Measurements from ENCODE around the gene BGLAP. TPM values are rescaled to one million over a fixed set of nuclear protein-coding genes. Genes with fewer than 3 reads are reported as not detected.

The BGLAP gene
- total RNA-seq, 1 donor from 2014 or later: not detected

GRCh38 chr1:156283521-156283920 lies 41.5 kb downstream of the BGLAP start:
- no peak for DNase-seq
- TF ChIP-seq CTCF (IDR thresholded peaks at IDR 0.05; ENCODE audit: partially characterized antibody, unreplicated experiment): no peak
- H3K27ac Mint-ChIP-seq (ENCODE audit: unreplicated experiment): peak overlapping the region; percentile 88
- H3K4me1 Mint-ChIP-seq (ENCODE audit: low read depth, unreplicated experiment): peaks cover 18% of the 10 kb centered on the region
- peaks cover 15% of the 10 kb centered on the region for H3K9me3 Mint-ChIP-seq (ENCODE audit: unreplicated experiment)
- no peaks in the 10 kb centered on the region for H3K36me3 Mint-ChIP-seq (ENCODE audit: unreplicated experiment)
- peaks cover 3% of the 10 kb centered on the region for H3K27me3 Mint-ChIP-seq (ENCODE audit: unreplicated experiment)
- peak overlapping the region; percentile 97 for H3K4me3 Mint-ChIP-seq (ENCODE audit: unreplicated experiment)

- Mint-ChIP-seq H3K36me3 (ENCODE audit: unreplicated experiment) (no peaks in the 10 kb centered on the region), H3K9me3 (ENCODE audit: unreplicated experiment) (peaks cover 15% of the 10 kb centered on the region), H3K4me3 (ENCODE audit: unreplicated experiment) (peak within 1 kb of the TSS; percentile 97), H3K27ac (ENCODE audit: unreplicated experiment) (peak within 1 kb of the TSS; percentile 88), H3K27me3 (ENCODE audit: unreplicated experiment) (peaks cover 3% of the 10 kb centered on the region), H3K4me1 (ENCODE audit: low read depth, unreplicated experiment) (peaks cover 18% of the 10 kb centered on the region)
- no peak for TF ChIP-seq CTCF (IDR thresholded peaks at IDR 0.05; ENCODE audit: partially characterized antibody, unreplicated experiment)
- no peak for DNase-seq
Observed at GRCh38 chr1:156284112-156284511, 42.1 kb downstream of the BGLAP start, which contains the start of gene TMEM79. TSS of gene TMEM79 (plus strand) at chr1:156284325. CDS start at chr1:156285227, 902 bp downstream.

- TF ChIP-seq CTCF (IDR thresholded peaks at IDR 0.05; ENCODE audit: partially characterized antibody, unreplicated experiment): no peak
- DNase-seq: no peak
- Mint-ChIP-seq H3K27ac (ENCODE audit: unreplicated experiment) (no peak overlapping the region), H3K9me3 (ENCODE audit: unreplicated experiment) (peaks cover 15% of the 10 kb centered on the region), H3K4me3 (ENCODE audit: unreplicated experiment) (no peak overlapping the region), H3K27me3 (ENCODE audit: unreplicated experiment) (peaks cover 3% of the 10 kb centered on the region), H3K36me3 (ENCODE audit: unreplicated experiment) (no peaks in the 10 kb centered on the region), H3K4me1 (ENCODE audit: low read depth, unreplicated experiment) (peaks cover 18% of the 10 kb centered on the region)
Observed at GRCh38 chr1:156284757-156285156, 42.8 kb downstream of the BGLAP start.

- H3K9me3 Mint-ChIP-seq (ENCODE audit: unreplicated experiment): peaks cover 15% of the 10 kb centered on the region
- no peak for DNase-seq
- H3K36me3 Mint-ChIP-seq (ENCODE audit: unreplicated experiment): no peaks in the 10 kb centered on the region
- peaks cover 3% of the 10 kb centered on the region for H3K27me3 Mint-ChIP-seq (ENCODE audit: unreplicated experiment)
- no peak for TF ChIP-seq CTCF (IDR thresholded peaks at IDR 0.05; ENCODE audit: partially characterized antibody, unreplicated experiment)
- H3K27ac Mint-ChIP-seq (ENCODE audit: unreplicated experiment): no peak overlapping the region
- H3K4me3 Mint-ChIP-seq (ENCODE audit: unreplicated experiment): no peak overlapping the region
- peaks cover 14% of the 10 kb centered on the region for H3K4me1 Mint-ChIP-seq (ENCODE audit: low read depth, unreplicated experiment)
Observed at GRCh38 chr1:156285437-156285836, 43.5 kb downstream of the BGLAP start.

- H3K4me3 Mint-ChIP-seq (ENCODE audit: unreplicated experiment): no peak overlapping the region
- H3K9me3 Mint-ChIP-seq (ENCODE audit: unreplicated experiment): peaks cover 15% of the 10 kb centered on the region
- H3K36me3 Mint-ChIP-seq (ENCODE audit: unreplicated experiment): no peaks in the 10 kb centered on the region
- peaks cover 15% of the 10 kb centered on the region for H3K4me1 Mint-ChIP-seq (ENCODE audit: low read depth, unreplicated experiment)
- TF ChIP-seq CTCF (IDR thresholded peaks at IDR 0.05; ENCODE audit: partially characterized antibody, unreplicated experiment): no peak
- peaks cover 3% of the 10 kb centered on the region for H3K27me3 Mint-ChIP-seq (ENCODE audit: unreplicated experiment)
- no peak overlapping the region for H3K27ac Mint-ChIP-seq (ENCODE audit: unreplicated experiment)
- no peak for DNase-seq
Observed at GRCh38 chr1:156286061-156286460, 44.1 kb downstream of the BGLAP start.

All from glutamatergic neuron (in vitro differentiated cells).